CD14-positive monocyte (primary cell): ENCODE data around the gene NBAS. TPM values are rescaled to one million over a fixed set of nuclear protein-coding genes. Genes with fewer than 3 reads are reported as not detected.

Source experiments
- DNase-seq, 3 donors: peaks; one replicate each; pipeline ENCODE4 v3.0.0-alpha.2; 2011 to 2022
- H2AFZ ChIP-seq: 2 replicates; pipeline ENCODE4 v1.6.0; 2012; ENCODE audit warnings: mild to moderate bottlenecking, low read depth, low read length, inconsistent platforms; ENCODE audit not compliant: insufficient read depth, poor library complexity, severe bottlenecking
- H3K27ac ChIP-seq, 2 donors: 1 replicate in 1 of 2; 2 replicates in 1 of 2; pipeline ENCODE4 v1.5.1; 2012 to 2013; ENCODE audit warnings: low read length in 2 of 2, control low read depth in 1 of 2, inconsistent platforms in 1 of 2, low read depth in 1 of 2, mild to moderate bottlenecking in 1 of 2
- H3K27me3 ChIP-seq, 2 donors: one replicate each; pipeline versions ENCODE4 v1.6.0 to v1.6.1; 2011 to 2013; ENCODE audit warnings: low read length in 2 of 2; ENCODE audit not compliant: control insufficient read depth in 2 of 2, insufficient read depth in 2 of 2
- H3K36me3 ChIP-seq, 2 donors: replicated peaks in 1 of 2; 1 replicate in 1 of 2; 2 replicates in 1 of 2; pipeline versions ENCODE4 v1.5.1 to v1.6.1; 2012 to 2013; ENCODE audit warnings: low read length in 2 of 2, control low read depth in 1 of 2, inconsistent platforms in 1 of 2, mild to moderate bottlenecking in 1 of 2; ENCODE audit not compliant: insufficient read depth in 2 of 2, control insufficient read depth in 1 of 2
- H3K4me1 ChIP-seq, 2 donors: 1 replicate in 1 of 2; 2 replicates in 1 of 2; pipeline versions ENCODE4 v1.5.1 to v1.6.1; 2012 to 2013; ENCODE audit warnings: low read length in 2 of 2, control low read depth in 1 of 2, inconsistent platforms in 1 of 2, mild to moderate bottlenecking in 1 of 2, moderate library complexity in 1 of 2; ENCODE audit not compliant: insufficient read depth in 2 of 2, control insufficient read depth in 1 of 2
- H3K4me2 ChIP-seq: replicated peaks from 2 replicates; pipeline ENCODE3; 2012; ENCODE audit warnings: low read length, moderate library complexity, mild to moderate bottlenecking; ENCODE audit not compliant: poor library complexity, severe bottlenecking; ENCODE audit errors: extremely low read depth
- H3K4me3 ChIP-seq, 3 experiments: fragments of 200-600 bp in 1 of 3; sonication (generic) in 1 of 3; replicated peaks in 1 of 3; 1 replicate in 2 of 3; 2 replicates in 1 of 3; pipeline ENCODE4 v1.5.1; 2011 to 2013; ENCODE audit warnings: low read length in 3 of 3, mild to moderate bottlenecking in 3 of 3, control low read depth in 2 of 3, low read depth in 2 of 3, inconsistent platforms in 1 of 3, moderate library complexity in 1 of 3
- H3K79me2 ChIP-seq: 2 replicates; pipeline ENCODE4 v1.6.0; 2012; ENCODE audit warnings: mild to moderate bottlenecking, control low read depth, inconsistent platforms, low read length, moderate library complexity; ENCODE audit not compliant: insufficient read depth
- H3K9ac ChIP-seq: 2 replicates; pipeline ENCODE4 v1.6.0; 2017; ENCODE audit warnings: low read length, mild to moderate bottlenecking; ENCODE audit not compliant: insufficient read depth, poor library complexity, severe bottlenecking
- H3K9me3 ChIP-seq, 2 donors: replicated peaks in 1 of 2; 1 replicate in 1 of 2; 2 replicates in 1 of 2; pipeline versions ENCODE4 v1.5.1 to v1.6.1; 2012 to 2013; ENCODE audit warnings: low read length in 2 of 2, control low read depth in 1 of 2; ENCODE audit not compliant: control insufficient read depth in 1 of 2, insufficient read depth in 1 of 2
- H4K20me1 ChIP-seq: 2 replicates; pipeline ENCODE4 v1.6.0; 2012; ENCODE audit warnings: mild to moderate bottlenecking, low read length, control low read depth, moderate library complexity; ENCODE audit not compliant: insufficient read depth
- H3K27ac Mint-ChIP-seq, 7 donors: one replicate each; pipeline ENCODE4 v1.8.0; 2020; ENCODE audit warnings: mild to moderate bottlenecking in 7 of 7, mixed read lengths in 7 of 7, moderate library complexity in 6 of 7, inconsistent platforms in 2 of 7
- H3K27me3 Mint-ChIP-seq, 3 donors: one replicate each; pipeline ENCODE4 v1.8.0; 2021 to 2022; ENCODE audit warnings: low read depth in 3 of 3, mild to moderate bottlenecking in 3 of 3, mixed read lengths in 3 of 3, moderate library complexity in 3 of 3, inconsistent platforms in 1 of 3
- H3K36me3 Mint-ChIP-seq, 2 donors: one replicate each; pipeline ENCODE4 v1.8.0; 2020; ENCODE audit warnings: mixed read lengths in 2 of 2, inconsistent platforms in 1 of 2, mild to moderate bottlenecking in 1 of 2
- H3K4me1 Mint-ChIP-seq: one replicate; pipeline ENCODE4 v1.8.0; 2020; ENCODE audit warnings: mild to moderate bottlenecking, mixed read lengths
- H3K4me3 Mint-ChIP-seq, 2 donors: one replicate each; pipeline ENCODE4 v1.8.0; 2020; ENCODE audit warnings: mild to moderate bottlenecking in 2 of 2, mixed read lengths in 2 of 2, moderate library complexity in 1 of 2
- H3K9me3 Mint-ChIP-seq, 7 donors: one replicate each; pipeline ENCODE4 v1.8.0; 2020 to 2022; ENCODE audit warnings: mixed read lengths in 7 of 7, mild to moderate bottlenecking in 6 of 7, moderate library complexity in 6 of 7, inconsistent platforms in 2 of 7
- CTCF ChIP-seq: fragments of 200-600 bp; IDR thresholded peaks from one replicate; pipeline ENCODE4 v1.8.0; 2022; ENCODE audit warnings: antibody characterized with exemption, mild to moderate bottlenecking
- WGBS: methylation state at CpG from one replicate; pipeline ENCODE4 v1.1.5; 2013; ENCODE audit warnings: missing lambda C conversion rate; ENCODE audit not compliant: insufficient coverage; 5-methylcytosine and 5-hydroxymethylcytosine counted together
- intact Hi-C, 2 donors: fragments of 100-400 bp; cut with micrococcal nuclease; formaldehyde crosslinking; loops; one replicate each; pipeline versions ENCODE4 v1.15.0 to v1.15.1; 2023
- polyA plus RNA-seq, 3 donors: library from polyadenylated mRNA; depleted of rRNA in 1 of 3; unstranded in 2 of 3; stranded (reverse) in 1 of 3; fragments of 300-500 nt in 2 of 3; fragments of >200 nt in 1 of 3; fragmentation: Illumina TruSeq in 2 of 3; gene quantifications; 1 replicate in 2 of 3; 2 replicates in 1 of 3; pipeline ENCODE4 v1.2.3, GENCODE V29; 2012 to 2021

The NBAS gene
- polyA plus RNA-seq, 3 donors = 8.9 to 10.9 (median 8.9) TPM

- no peak for TF ChIP-seq CTCF
- Histone ChIP-seq H3K9ac (no peak overlapping the region), H3K4me2 (no peak overlapping the region), H3K27ac (no peak overlapping the region), H3K4me1 (no peaks in the 10 kb centered on the region), H2AFZ (no peak overlapping the region), H3K79me2 (no peaks in the 10 kb centered on the region), H3K4me3 (no peak overlapping the region), H3K9me3 (no peaks in the 10 kb centered on the region), H3K27me3 (no peaks in the 10 kb centered on the region), H4K20me1 (no peaks in the 10 kb centered on the region), H3K36me3 (peaks cover 25 to 70% of the 10 kb centered on the region in 2 donors)
- Mint-ChIP-seq H3K27ac (no peak overlapping the region), H3K4me1 (no peaks in the 10 kb centered on the region), H3K9me3 (peaks cover 0 to 7% (median 3%) of the 10 kb centered on the region in 7 donors), H3K36me3 (peaks cover 51 to 61% of the 10 kb centered on the region in 2 donors), H3K27me3 (no peaks in the 10 kb centered on the region), H3K4me3 (no peak overlapping the region)
- no peak for DNase-seq
- intact Hi-C loops = no loop called here
Measured at GRCh38 chr2:15480552-15480951, 80.6 kb downstream of the NBAS start.

- Mint-ChIP-seq H3K9me3 (peaks cover 0 to 2% (median 0%) of the 10 kb centered on the region in 7 donors), H3K36me3 (peaks cover 65% of the 10 kb centered on the region in 2 donors), H3K27me3 (no peaks in the 10 kb centered on the region), H3K4me1 (no peaks in the 10 kb centered on the region), H3K27ac (peak overlapping the region in 1 of 7 donors; percentile 24), H3K4me3 (no peak overlapping the region)
- Histone ChIP-seq H4K20me1 (no peaks in the 10 kb centered on the region), H3K27me3 (no peaks in the 10 kb centered on the region), H3K27ac (no peak overlapping the region), H3K9me3 (no peaks in the 10 kb centered on the region), H3K4me2 (no peak overlapping the region), H3K79me2 (no peaks in the 10 kb centered on the region), H3K9ac (no peak overlapping the region), H2AFZ (no peak overlapping the region), H3K4me3 (no peak overlapping the region), H3K36me3 (peaks cover 29 to 83% of the 10 kb centered on the region in 2 donors), H3K4me1 (no peaks in the 10 kb centered on the region)
- no peak for DNase-seq
- intact Hi-C loops = no loop called here
- 100% methylated on average over 3 of the region's 4 CpGs for WGBS
- no peak for TF ChIP-seq CTCF
Measured at GRCh38 chr2:15472876-15473275, 88.3 kb downstream of the NBAS start.
